HG03442 (cell line): ENCODE results near the gene GP1BA.
A peak's percentile ranks its signal among the peaks of the same experiment; 100 is the strongest.

Source experiments
- ATAC-seq: cut with Tn5 transposase; IDR thresholded peaks from one replicate; pipeline ENCODE4 v1.9.1; 2021; ENCODE audit warnings: mild to moderate bottlenecking, moderate library complexity; ENCODE audit not compliant: unreplicated experiment

Gene GP1BA

GRCh38 chr17:4949321-4950074, 17.4 kb downstream of the GP1BA start:
- peak; percentile 22 for ATAC-seq

- peak; percentile 3 for ATAC-seq
Measured at GRCh38 chr17:4950075-4950745, 18.1 kb downstream of the GP1BA start.

- no peak for ATAC-seq
Measured at GRCh38 chr17:4950746-4951204, 18.7 kb downstream of the GP1BA start, which contains the start of gene ENO3. Gene ENO3 (plus strand): TSS chr17:4951119. CDS start chr17:4951830, 711 bp downstream.

GRCh38 chr17:4951486-4951885, 19.4 kb downstream of the GP1BA start:
- ATAC-seq, result no peak

- ATAC-seq, result no peak
Measured at GRCh38 chr17:4953451-4953961, 21.4 kb downstream of the GP1BA start.

GRCh38 chr17:4955091-4955490, 23.0 kb downstream of the GP1BA start:
- no peak for ATAC-seq

- no peak for ATAC-seq
Measured at GRCh38 chr17:4956493-4957061, 24.5 kb downstream of the GP1BA start.

- ATAC-seq, result no peak
Measured at GRCh38 chr17:4958102-4958501, 26.0 kb downstream of the GP1BA start.

GRCh38 chr17:4959261-4959965, 27.3 kb downstream of the GP1BA start:
- no peak for ATAC-seq

- no peak for ATAC-seq
Measured at GRCh38 chr17:4960279-4960922, 28.3 kb downstream of the GP1BA start.

- no peak for ATAC-seq
Measured at GRCh38 chr17:4965311-4965986, 33.4 kb downstream of the GP1BA start.

GRCh38 chr17:4966844-4967538, 34.9 kb downstream of the GP1BA start:
- ATAC-seq, result peak; percentile 74

- ATAC-seq, result peak; percentile 52
Measured at GRCh38 chr17:4967539-4968485, 35.7 kb downstream of the GP1BA start, which contains the start of gene SPAG7. Gene SPAG7 (minus strand): TSS chr17:4967817. CDS start chr17:4967804, 13 bp downstream.

- ATAC-seq, result no peak
Measured at GRCh38 chr17:4968486-4969046, 36.5 kb downstream of the GP1BA start.

GRCh38 chr17:4969047-4969550, 37.0 kb downstream of the GP1BA start:
- ATAC-seq, result no peak

- no peak for ATAC-seq
Measured at GRCh38 chr17:4969551-4970173, 37.6 kb downstream of the GP1BA start.

GRCh38 chr17:4970273-4970672, 38.2 kb downstream of the GP1BA start:
- ATAC-seq, result no peak
